Stimulated activated CD4-positive, alpha-beta T cell treated with anti-CD3 and anti-CD28 coated beads, TNF-alpha, amount 100 ng/mL, for 4 hours (primary cell): ENCODE data around the gene TENM3.

Experiments
- DNase-seq, 3 experiments: peaks; one replicate each; pipeline ENCODE4 v3.0.0-alpha.2; 2020; ENCODE audit warnings: low read depth in 3 of 3

TENM3 gene

GRCh38 chr4:182254026-182254780 lies 11.0 kb downstream of the TENM3 start:
- DNase-seq: no peak

- DNase-seq: no peak
Measured at GRCh38 chr4:182255441-182256190, 12.4 kb downstream of the TENM3 start.

- no peak for DNase-seq
Measured at GRCh38 chr4:182257016-182257415, 13.8 kb downstream of the TENM3 start.

- no peak for DNase-seq
Measured at GRCh38 chr4:182257503-182257902, 14.3 kb downstream of the TENM3 start.

GRCh38 chr4:182258441-182259000 lies 15.3 kb downstream of the TENM3 start:
- no peak for DNase-seq

GRCh38 chr4:182261651-182262223 lies 18.5 kb downstream of the TENM3 start:
- no peak for DNase-seq

GRCh38 chr4:182263562-182263961 lies 20.4 kb downstream of the TENM3 start:
- no peak for DNase-seq

- DNase-seq: no peak
Measured at GRCh38 chr4:182264139-182264752, 21.0 kb downstream of the TENM3 start.

GRCh38 chr4:182265881-182266280 lies 22.7 kb downstream of the TENM3 start:
- DNase-seq: no peak

- DNase-seq: no peak
Measured at GRCh38 chr4:182267048-182267447, 23.8 kb downstream of the TENM3 start.

- no peak for DNase-seq
Measured at GRCh38 chr4:182268966-182269365, 25.8 kb downstream of the TENM3 start.

- DNase-seq: no peak
Measured at GRCh38 chr4:182271731-182272130, 28.5 kb downstream of the TENM3 start.

- DNase-seq: no peak
Measured at GRCh38 chr4:182272151-182272550, 28.9 kb downstream of the TENM3 start.

- no peak for DNase-seq
Measured at GRCh38 chr4:182273191-182273935, 30.2 kb downstream of the TENM3 start.

GRCh38 chr4:182276210-182277109 lies 33.3 kb downstream of the TENM3 start:
- no peak for DNase-seq

GRCh38 chr4:182277377-182277776 lies 34.2 kb downstream of the TENM3 start:
- DNase-seq: no peak

GRCh38 chr4:182278729-182279128 lies 35.5 kb downstream of the TENM3 start:
- DNase-seq: no peak

GRCh38 chr4:182280436-182281111 lies 37.4 kb downstream of the TENM3 start:
- DNase-seq: no peak

- DNase-seq: no peak
Measured at GRCh38 chr4:182286035-182286434, 42.8 kb downstream of the TENM3 start.

GRCh38 chr4:182286931-182287330 lies 43.7 kb downstream of the TENM3 start:
- no peak for DNase-seq
